Skeletal muscle tissue (tissue), 4 donors: ENCODE results near the gene PDLIM1. TPM values are rescaled to one million over a fixed set of nuclear protein-coding genes. Genes with fewer than 3 reads are reported as not detected.
"Not testable (repeated sequence)": the region's sequence is repeated elsewhere in the genome, so short reads cannot be mapped to it uniquely, and the experiment has no call there.

Experiments used
- H3K27ac ChIP-seq: one replicate; pipeline ENCODE4 v1.7.0; 2013; ENCODE audit warnings: mild to moderate bottlenecking, low read depth, low read length, inconsistent platforms
- H3K27me3 ChIP-seq, 3 donors: one replicate each; pipeline ENCODE4 v1.7.0; 2013; ENCODE audit warnings: low read length in 3 of 3; ENCODE audit not compliant: control insufficient read depth in 3 of 3, insufficient read depth in 3 of 3
- H3K36me3 ChIP-seq, 3 donors: one replicate each; pipeline ENCODE4 v1.7.0; 2013; ENCODE audit warnings: low read length in 3 of 3; ENCODE audit not compliant: control insufficient read depth in 3 of 3, insufficient read depth in 3 of 3
- H3K4me1 ChIP-seq, 3 donors: one replicate each; pipeline ENCODE4 v1.7.0; 2013; ENCODE audit warnings: low read length in 3 of 3, mild to moderate bottlenecking in 3 of 3; ENCODE audit not compliant: control insufficient read depth in 3 of 3, insufficient read depth in 3 of 3
- H3K4me3 ChIP-seq, 3 donors: one replicate each; pipeline ENCODE4 v1.7.0; 2013; ENCODE audit warnings: low read length in 3 of 3
- H3K9ac ChIP-seq, 3 donors: one replicate each; pipeline ENCODE4 v1.7.0; 2013; ENCODE audit warnings: low read length in 3 of 3, mild to moderate bottlenecking in 3 of 3, moderate library complexity in 2 of 3, low read depth in 1 of 3
- H3K9me3 ChIP-seq, 3 donors: one replicate each; pipeline ENCODE4 v1.7.0; 2013; ENCODE audit warnings: low read length in 3 of 3; ENCODE audit not compliant: control insufficient read depth in 3 of 3
- total RNA-seq: library from RNA; depleted of rRNA; stranded (reverse); fragments of >200 nt; gene quantifications from one replicate; pipeline ENCODE4 v1.2.3, GENCODE V29; 2014
- donor health status: Osteomylitis.

PDLIM1 gene
- total RNA-seq, 1 donor from 2014 or later, result 9.9 TPM

DNA sequence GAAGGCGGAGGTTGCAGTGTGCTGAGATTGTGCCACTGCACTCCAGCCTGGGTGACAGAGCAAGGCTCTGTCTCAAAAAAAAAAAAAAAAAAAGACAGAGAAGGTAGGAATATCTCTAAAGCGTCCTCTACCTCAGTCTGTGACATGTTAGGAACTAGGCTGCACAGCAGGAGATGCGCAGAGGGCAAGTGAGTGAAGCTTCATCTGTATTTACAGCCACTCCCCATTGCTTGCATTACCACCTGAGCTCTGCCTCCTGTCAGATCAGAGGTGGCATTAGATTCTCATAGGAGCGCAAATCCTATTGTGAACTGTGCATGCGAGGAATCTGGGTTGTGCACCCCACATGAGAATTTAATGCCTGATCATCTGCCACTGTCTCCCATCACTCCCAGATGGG lies 87.9 kb downstream of the PDLIM1 start:
- H3K27ac ChIP-seq, H3K4me3 ChIP-seq, H3K9me3 ChIP-seq, H3K9ac ChIP-seq, H3K36me3 ChIP-seq, H3K27me3 ChIP-seq, H3K4me1 ChIP-seq: not testable (repeated sequence)

DNA sequence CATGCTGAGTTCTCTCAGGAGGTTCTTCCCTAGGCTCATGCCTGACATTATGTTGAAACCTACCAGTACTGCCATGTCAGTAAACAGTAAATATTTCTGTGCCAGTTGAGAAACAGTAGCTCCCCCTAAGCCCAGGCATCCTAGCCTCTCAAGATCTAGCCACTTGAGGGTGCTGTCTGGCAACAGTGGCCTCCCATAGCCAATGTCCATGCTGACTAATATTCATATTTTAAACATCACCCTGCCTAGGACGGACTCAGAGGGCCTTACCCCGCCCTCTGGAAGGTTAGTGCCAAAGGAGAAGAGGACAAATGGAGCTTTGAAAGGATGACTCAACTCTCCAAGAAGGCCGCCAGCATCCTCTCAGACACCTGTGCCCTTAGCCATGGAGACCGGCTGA lies 89.1 kb downstream of the PDLIM1 start:
- Histone ChIP-seq H3K36me3 (no peaks in the 10 kb centered on the region), H3K9ac (no peak overlapping the region), H3K9me3 (no peaks in the 10 kb centered on the region), H3K4me1 (no peaks in the 10 kb centered on the region), H3K27ac (no peak overlapping the region), H3K27me3 (no peaks in the 10 kb centered on the region), H3K4me3 (no peak overlapping the region)

DNA sequence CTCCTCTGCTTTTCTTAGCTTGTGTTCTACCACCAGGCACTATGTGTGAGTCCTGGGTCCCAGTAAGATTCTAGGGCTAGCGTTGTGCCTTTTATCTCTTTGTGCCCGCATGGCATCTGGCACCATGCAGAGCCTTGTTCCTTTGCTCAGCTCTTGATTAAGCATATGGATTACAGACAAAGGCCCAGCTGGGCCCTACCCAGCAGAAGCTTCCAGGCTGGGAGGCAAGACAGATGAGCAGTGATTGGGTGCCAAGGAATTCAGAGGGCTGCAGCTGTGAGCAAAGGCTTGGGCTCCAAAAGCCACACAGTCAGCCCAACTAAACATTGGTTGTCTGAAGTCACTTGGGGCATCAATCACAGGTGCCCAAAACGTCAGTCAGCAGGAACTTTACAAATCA lies 94.8 kb downstream of the PDLIM1 start:
- H3K36me3 ChIP-seq, result no peaks in the 10 kb centered on the region
- no peaks in the 10 kb centered on the region for H3K9me3 ChIP-seq
- H3K4me1 ChIP-seq, result peaks cover 0 to 3% (median 0%) of the 10 kb centered on the region in 3 donors
- no peak overlapping the region for H3K4me3 ChIP-seq
- H3K27ac ChIP-seq, result no peak overlapping the region
- no peaks in the 10 kb centered on the region for H3K27me3 ChIP-seq
- H3K9ac ChIP-seq, result no peak overlapping the region

DNA sequence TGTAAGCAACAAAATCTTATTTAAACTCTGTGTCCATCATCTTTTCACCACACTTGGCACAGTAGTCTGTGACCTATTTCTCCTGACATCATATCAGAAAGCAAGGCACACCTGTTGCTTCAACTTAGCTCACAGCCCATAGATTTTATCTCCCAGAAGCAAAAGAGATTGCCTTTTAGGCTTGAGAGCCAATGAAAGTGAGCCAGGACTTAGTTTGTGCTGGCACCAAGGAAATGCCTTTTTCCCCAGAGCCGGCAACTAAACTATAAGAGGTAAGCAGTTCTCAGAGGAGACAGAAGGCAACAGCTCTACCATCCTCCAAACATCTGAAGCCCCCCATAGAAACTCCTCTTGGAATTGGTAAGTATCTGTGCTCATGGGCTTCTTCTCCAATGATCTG lies 96.9 kb downstream of the PDLIM1 start, which contains the start of gene ACSM6:
Gene ACSM6, plus strand, starts transcription at position 295 of the 400 bp plus-strand sequence. CDS start 248 bp downstream, outside the sequence.
- H3K4me1 ChIP-seq, result peaks cover 0 to 3% (median 0%) of the 10 kb centered on the region in 3 donors
- no peak within 1 kb of the TSS for H3K27ac ChIP-seq
- H3K27me3 ChIP-seq, result no peaks in the 10 kb centered on the region
- H3K9ac ChIP-seq, result no peak within 1 kb of the TSS
- no peak within 1 kb of the TSS for H3K4me3 ChIP-seq
- H3K36me3 ChIP-seq, result no peaks in the 10 kb centered on the region
- H3K9me3 ChIP-seq, result no peaks in the 10 kb centered on the region

DNA sequence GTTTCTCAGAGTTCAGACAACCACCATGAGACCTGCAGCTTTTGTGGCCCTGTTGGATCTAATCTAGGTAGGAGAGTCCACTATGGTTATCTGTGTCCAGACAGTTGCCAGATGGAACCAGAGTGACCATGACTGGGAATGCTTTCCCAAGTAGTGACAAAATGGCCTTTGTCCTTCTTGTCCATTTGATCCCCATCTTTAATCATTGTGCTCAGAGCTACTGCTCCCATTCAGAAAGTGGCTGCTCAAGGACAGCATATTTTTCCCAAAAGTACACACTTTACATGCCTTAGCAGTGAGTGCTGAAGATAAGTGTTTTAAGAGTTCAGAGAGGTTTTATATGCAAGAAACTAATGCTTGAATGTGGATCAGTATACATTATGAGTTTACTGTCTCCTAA lies 102.2 kb downstream of the PDLIM1 start:
- H3K36me3 ChIP-seq, result no peaks in the 10 kb centered on the region
- H3K4me3 ChIP-seq, result no peak overlapping the region
- H3K9ac ChIP-seq, result no peak overlapping the region
- H3K27me3 ChIP-seq, result no peaks in the 10 kb centered on the region
- no peak overlapping the region for H3K27ac ChIP-seq
- H3K9me3 ChIP-seq, result no peaks in the 10 kb centered on the region
- H3K4me1 ChIP-seq, result no peaks in the 10 kb centered on the region

DNA sequence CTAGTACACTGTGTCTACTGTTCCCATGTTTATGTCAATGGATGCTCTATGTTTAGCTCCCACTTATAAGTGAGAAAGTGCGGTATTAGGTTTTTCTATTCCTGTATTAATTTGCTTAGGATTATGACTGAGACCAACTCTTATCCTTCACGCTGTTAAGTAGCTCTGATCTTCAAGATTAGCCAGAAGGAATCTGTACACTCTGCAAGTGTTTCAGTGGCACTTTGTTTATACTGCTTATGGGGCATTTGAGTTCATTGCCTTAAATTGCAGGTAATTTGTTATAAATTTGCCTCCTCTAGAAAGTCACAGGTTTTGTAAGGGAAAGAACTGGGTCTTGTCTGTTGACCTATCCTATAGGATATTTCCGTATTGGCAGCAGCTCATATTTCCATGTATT lies 103.2 kb downstream of the PDLIM1 start:
- no peaks in the 10 kb centered on the region for H3K36me3 ChIP-seq
- H3K27ac ChIP-seq, result no peak overlapping the region
- no peak overlapping the region for H3K9ac ChIP-seq
- H3K9me3 ChIP-seq, result no peaks in the 10 kb centered on the region
- no peaks in the 10 kb centered on the region for H3K27me3 ChIP-seq
- H3K4me3 ChIP-seq, result no peak overlapping the region
- peaks cover 0 to 3% (median 3%) of the 10 kb centered on the region in 3 donors for H3K4me1 ChIP-seq

Other genes starting within 250 kb of the PDLIM1 start
- not detected for gene CYP2C8, start 221.5 kb downstream of the PDLIM1 start, total RNA-seq
- not detected for gene ACSM6, start 96.8 kb downstream of the PDLIM1 start, total RNA-seq